GM12878 (cell line): Measurements from ENCODE around the gene METTL21C. TPM values are rescaled to one million over a fixed set of nuclear protein-coding genes. Genes with fewer than 3 reads are reported as not detected.

Experiments used
- ATAC-seq: fragments of 200-7000 bp; cut with Tn5 transposase; 3 replicates; pipeline ENCODE4 v1.9.1; 2020; ENCODE audit warnings: mild to moderate bottlenecking, moderate library complexity
- BruUV-seq: library from RNA; stranded (reverse); fragments of 400-500 nt; replicated peaks from 2 replicates; lab custom pipeline; 2021; lab: Mats Ljungman, UMichigan
- CTCF ChIA-PET: fragments of 300-600 bp; sonication (Branson Sonifier 250); formaldehyde crosslinking; extraction: SDS; loops from one replicate; lab custom pipeline; 2021; ENCODE audit warnings: inconsistent platforms; lab: Yijun Ruan, JAX
- POLR2A ChIA-PET: fragments of 350-600 bp; formaldehyde crosslinking; extraction: SDS; loops from one replicate; lab custom pipeline; 2021; ENCODE audit warnings: inconsistent platforms; lab: Charles Lee
- RAD21 ChIA-PET: fragments of 300-600 bp; sonication (Branson Sonifier 250); formaldehyde crosslinking; loops from one replicate; lab custom pipeline; 2023; ENCODE audit warnings: antibody characterized with exemption; ENCODE audit not compliant: unreplicated experiment; lab: Charles Lee
- SMC1A ChIA-PET: fragments of 300-600 bp; sonication (Branson Sonifier 250); formaldehyde crosslinking; loops from one replicate; lab custom pipeline; 2023; ENCODE audit not compliant: unreplicated experiment, uncharacterized antibody; lab: Charles Lee
- DNase-seq: peaks from one replicate; pipeline ENCODE4 v3.0.0-alpha.2; 2011; ENCODE audit warnings: low read depth, low spot score
- FAIRE-seq: peaks from 3 replicates; lab custom pipeline; 2011; peaks lifted over from hg19 to GRCh38; lab: Jason Lieb, UNC
- H2AFZ ChIP-seq: 2 replicates; pipeline ENCODE4 v1.6.0; 2011; ENCODE audit warnings: low read depth, low read length, control low read depth; ENCODE audit not compliant: control insufficient read depth
- H3K27ac ChIP-seq: 2 replicates; pipeline ENCODE4 v1.5.1; 2011; ENCODE audit warnings: control low read depth; ENCODE audit not compliant: control insufficient read depth, insufficient read depth
- H3K27me3 ChIP-seq, 2 experiments: replicated peaks in 1 of 2; 2 replicates each; pipeline versions ENCODE4 v1.6.0 to v1.6.1; 2011; ENCODE audit warnings: low read length in 1 of 2; ENCODE audit not compliant: control insufficient read depth in 2 of 2, insufficient read depth in 2 of 2
- H3K36me3 ChIP-seq, 2 experiments: 2 replicates each; pipeline ENCODE4 v1.5.1; 2011; ENCODE audit warnings: low read length in 1 of 2; ENCODE audit not compliant: control insufficient read depth in 2 of 2, insufficient read depth in 2 of 2
- H3K4me1 ChIP-seq: 2 replicates; pipeline ENCODE4 v1.6.1; 2011; ENCODE audit warnings: mild to moderate bottlenecking, low read length, moderate library complexity, mixed read lengths; ENCODE audit not compliant: control insufficient read depth, insufficient read depth
- H3K4me2 ChIP-seq: 2 replicates; pipeline ENCODE4 v1.6.0; 2011; ENCODE audit warnings: control low read depth; ENCODE audit not compliant: control insufficient read depth, insufficient read depth
- H3K4me3 ChIP-seq: fragments of 200-600 bp; sonication (generic); 2 replicates; pipeline ENCODE4 v1.5.1; 2016
- H3K79me2 ChIP-seq: 2 replicates; pipeline ENCODE4 v1.6.0; 2011; ENCODE audit warnings: low read length; ENCODE audit not compliant: control insufficient read depth, insufficient read depth
- H3K9ac ChIP-seq: 2 replicates; pipeline ENCODE4 v1.8.0; 2011; ENCODE audit warnings: low read length, control low read depth, mixed read lengths; ENCODE audit not compliant: control insufficient read depth, insufficient read depth
- H3K9me3 ChIP-seq: replicated peaks from 3 replicates; pipeline ENCODE4 v1.5.1; 2011; ENCODE audit warnings: mild to moderate bottlenecking, low read length; ENCODE audit not compliant: control insufficient read depth, insufficient read depth
- H4K20me1 ChIP-seq: 2 replicates; pipeline ENCODE4 v1.6.0; 2011; ENCODE audit not compliant: control insufficient read depth, insufficient read depth
- ESRRA ChIP-seq: IDR thresholded peaks from 2 replicates; pipeline ENCODE4 v1.6.1; 2012; ENCODE audit warnings: mild to moderate bottlenecking, low read length, improper control_type of control experiment
- EZH2 ChIP-seq: IDR thresholded peaks from 2 replicates; pipeline ENCODE4 v1.6.1; 2012; ENCODE audit warnings: low read depth, mild to moderate bottlenecking, control low read depth, inconsistent platforms, low read length, borderline replicate concordance; ENCODE audit not compliant: control insufficient read depth
- SUZ12 ChIP-seq: fragments of 200-600 bp; sonication (generic); IDR thresholded peaks from one replicate; pipeline ENCODE4 v1.6.1; 2018; ENCODE audit warnings: antibody characterized with exemption, mild to moderate bottlenecking; ENCODE audit not compliant: unreplicated experiment
- WGBS: methylation state at CpG from one replicate; pipeline ENCODE4 v1.1.6; 2016; ENCODE audit warnings: low lambda C conversion rate; ENCODE audit not compliant: insufficient replicate concordance, insufficient coverage; ENCODE audit errors: missing lambda C conversion rate; 5-methylcytosine and 5-hydroxymethylcytosine counted together
- in situ Hi-C: fragments of 300-500 bp; cut with MboI; formaldehyde crosslinking; loops from 9 replicates; pipeline ENCODE4 v1.14.3; 2018; ENCODE audit warnings: mixed read lengths
- intact Hi-C: fragments of 100-400 bp; cut with micrococcal nuclease; formaldehyde crosslinking; loops from one replicate; pipeline ENCODE4 v1.14.2; 2022; ENCODE audit not compliant: unreplicated experiment
- polyA plus RNA-seq, 11 experiments: library from polyadenylated mRNA; depleted of rRNA in 4 of 11; unstranded in 6 of 11; stranded (reverse) in 5 of 11; fragments of >200 nt; fragmentation: Nextera tagmentation in 4 of 11; fragmentation: Illumina TruSeq in 1 of 11; extraction: Ambion mirVana in 4 of 11; extraction: Trizol in 1 of 11; gene quantifications; 1 replicate in 1 of 11; 2 replicates in 10 of 11; pipeline versions ENCODE4 v1.2.1 to v1.2.3, GENCODE V29; 2011 to 2016; ENCODE audit warnings: inconsistent platforms in 2 of 11, missing spikeins in 2 of 11, low read depth in 1 of 11
- total RNA-seq, 4 experiments: library from RNA; depleted of rRNA in 3 of 4; stranded (reverse); fragments of >200 nt in 3 of 4; fragmentation: Illumina TruSeq in 1 of 4; extraction: Trizol in 1 of 4; gene quantifications; 2 replicates each; pipeline versions ENCODE4 v1.2.1 to v1.2.3, GENCODE V29; 2013 to 2021
- TF ChIP-seq, protein P1 (sequence below): IDR thresholded peaks from 2 replicates; pipeline ENCODE4 v1.6.1; 2012; ENCODE audit warnings: low read depth, low read length, improper control_type of control experiment
- TF ChIP-seq, protein P2 (sequence below): IDR thresholded peaks from 2 replicates; pipeline ENCODE4 v1.6.1; 2011; ENCODE audit warnings: borderline replicate concordance, low read depth, mild to moderate bottlenecking, moderate library complexity, low read length; ENCODE audit not compliant: insufficient read depth, poor library complexity, severe bottlenecking
- TF ChIP-seq, protein P3 (sequence below): fragments of 450-650 bp; formaldehyde crosslinking; IDR thresholded peaks from 2 replicates; pipeline ENCODE4 v1.4.0; 2022; ENCODE audit warnings: mild to moderate bottlenecking, moderate library complexity
- TF ChIP-seq, protein P4 (sequence below): IDR thresholded peaks from 2 replicates; pipeline ENCODE4 v1.6.1; 2011; ENCODE audit warnings: low read depth, low read length, improper control_type of control experiment, borderline replicate concordance
- TF ChIP-seq, protein P5 (sequence below): IDR thresholded peaks from 2 replicates; pipeline ENCODE4 v1.6.1; 2012; ENCODE audit warnings: mild to moderate bottlenecking, low read depth, low read length

The METTL21C gene
- total and polyA plus RNA-seq, 10 of the 15 experiments (the other 5 are each of a cell fraction or from before 2014, with no cell fraction given) = 0.13 TPM; not detected in 9

DNA sequence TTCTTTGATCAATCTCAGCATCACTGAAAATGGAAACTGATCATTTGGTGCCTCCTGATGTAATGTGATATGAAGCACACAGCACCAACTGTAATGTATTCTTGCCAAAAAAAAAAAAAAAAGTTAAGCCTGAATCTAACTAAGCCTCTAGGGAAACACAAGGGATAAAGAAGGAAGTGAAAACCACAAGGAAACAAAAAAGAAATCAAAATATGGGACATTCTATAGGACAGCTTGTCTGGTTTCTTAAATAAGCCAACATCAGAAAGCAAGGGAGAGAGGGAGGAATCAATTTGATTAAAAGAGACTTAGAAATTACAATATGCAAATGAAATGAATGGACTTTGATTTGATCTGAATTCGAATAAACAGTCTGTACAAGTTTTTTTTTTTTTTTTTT is 20.6 kb upstream of the METTL21C start:
- RAD21 ChIA-PET = interaction anchor here (0.7 kb wide), 1 partner anchor 1319 kb away, joined by 3 read pairs; no protein-coding TSS in a partner anchor
- no peaks in the 10 kb centered on the region for H3K79me2 ChIP-seq
- H3K36me3 ChIP-seq = no peaks in the 10 kb centered on the region
- no peak overlapping the region for H3K9ac ChIP-seq
- DNase-seq (no peak), ATAC-seq (no peak), FAIRE-seq (no peak)
- in situ Hi-C loops = no loop called here
- H3K27me3 ChIP-seq = no peaks in the 10 kb centered on the region; a peak in 1 of 4 replicates
- TF ChIP-seq, protein P1, sequence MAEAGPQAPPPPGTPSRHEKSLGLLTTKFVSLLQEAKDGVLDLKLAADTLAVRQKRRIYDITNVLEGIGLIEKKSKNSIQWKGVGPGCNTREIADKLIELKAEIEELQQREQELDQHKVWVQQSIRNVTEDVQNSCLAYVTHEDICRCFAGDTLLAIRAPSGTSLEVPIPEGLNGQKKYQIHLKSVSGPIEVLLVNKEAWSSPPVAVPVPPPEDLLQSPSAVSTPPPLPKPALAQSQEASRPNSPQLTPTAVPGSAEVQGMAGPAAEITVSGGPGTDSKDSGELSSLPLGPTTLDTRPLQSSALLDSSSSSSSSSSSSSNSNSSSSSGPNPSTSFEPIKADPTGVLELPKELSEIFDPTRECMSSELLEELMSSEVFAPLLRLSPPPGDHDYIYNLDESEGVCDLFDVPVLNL = no peak
- TF ChIP-seq ESRRA (no peak), EZH2 (no peak), SUZ12 (no peak)
- TF ChIP-seq, protein P2, sequence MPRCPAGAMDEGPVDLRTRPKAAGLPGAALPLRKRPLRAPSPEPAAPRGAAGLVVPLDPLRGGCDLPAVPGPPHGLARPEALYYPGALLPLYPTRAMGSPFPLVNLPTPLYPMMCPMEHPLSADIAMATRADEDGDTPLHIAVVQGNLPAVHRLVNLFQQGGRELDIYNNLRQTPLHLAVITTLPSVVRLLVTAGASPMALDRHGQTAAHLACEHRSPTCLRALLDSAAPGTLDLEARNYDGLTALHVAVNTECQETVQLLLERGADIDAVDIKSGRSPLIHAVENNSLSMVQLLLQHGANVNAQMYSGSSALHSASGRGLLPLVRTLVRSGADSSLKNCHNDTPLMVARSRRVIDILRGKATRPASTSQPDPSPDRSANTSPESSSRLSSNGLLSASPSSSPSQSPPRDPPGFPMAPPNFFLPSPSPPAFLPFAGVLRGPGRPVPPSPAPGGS = no peak
- TF ChIP-seq, protein P3, sequence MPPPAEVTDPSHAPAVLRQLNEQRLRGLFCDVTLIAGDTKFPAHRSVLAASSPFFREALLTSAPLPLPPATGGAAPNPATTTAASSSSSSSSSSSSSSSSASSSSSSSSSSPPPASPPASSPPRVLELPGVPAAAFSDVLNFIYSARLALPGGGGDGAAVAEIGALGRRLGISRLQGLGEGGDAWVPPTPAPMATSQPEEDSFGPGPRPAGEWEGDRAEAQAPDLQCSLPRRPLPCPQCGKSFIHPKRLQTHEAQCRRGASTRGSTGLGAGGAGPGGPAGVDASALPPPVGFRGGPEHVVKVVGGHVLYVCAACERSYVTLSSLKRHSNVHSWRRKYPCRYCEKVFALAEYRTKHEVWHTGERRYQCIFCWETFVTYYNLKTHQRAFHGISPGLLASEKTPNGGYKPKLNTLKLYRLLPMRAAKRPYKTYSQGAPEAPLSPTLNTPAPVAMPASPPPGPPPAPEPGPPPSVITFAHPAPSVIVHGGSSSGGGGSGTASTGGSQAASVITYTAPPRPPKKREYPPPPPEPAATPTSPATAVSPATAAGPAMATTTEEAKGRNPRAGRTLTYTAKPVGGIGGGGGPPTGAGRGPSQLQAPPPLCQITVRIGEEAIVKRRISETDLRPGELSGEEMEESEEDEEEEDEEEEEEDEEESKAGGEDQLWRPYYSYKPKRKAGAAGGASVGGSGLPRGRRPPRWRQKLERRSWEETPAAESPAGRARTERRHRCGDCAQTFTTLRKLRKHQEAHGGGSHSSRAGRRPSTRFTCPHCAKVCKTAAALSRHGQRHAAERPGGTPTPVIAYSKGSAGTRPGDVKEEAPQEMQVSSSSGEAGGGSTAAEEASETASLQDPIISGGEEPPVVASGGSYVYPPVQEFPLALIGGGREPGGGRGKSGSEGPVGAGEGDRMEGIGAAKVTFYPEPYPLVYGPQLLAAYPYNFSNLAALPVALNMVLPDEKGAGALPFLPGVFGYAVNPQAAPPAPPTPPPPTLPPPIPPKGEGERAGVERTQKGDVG (CRISPR knock-in tag) = no peak
- TF ChIP-seq, protein P4, sequence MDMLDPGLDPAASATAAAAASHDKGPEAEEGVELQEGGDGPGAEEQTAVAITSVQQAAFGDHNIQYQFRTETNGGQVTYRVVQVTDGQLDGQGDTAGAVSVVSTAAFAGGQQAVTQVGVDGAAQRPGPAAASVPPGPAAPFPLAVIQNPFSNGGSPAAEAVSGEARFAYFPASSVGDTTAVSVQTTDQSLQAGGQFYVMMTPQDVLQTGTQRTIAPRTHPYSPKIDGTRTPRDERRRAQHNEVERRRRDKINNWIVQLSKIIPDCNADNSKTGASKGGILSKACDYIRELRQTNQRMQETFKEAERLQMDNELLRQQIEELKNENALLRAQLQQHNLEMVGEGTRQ = no peak
- TF ChIP-seq, protein P5, sequence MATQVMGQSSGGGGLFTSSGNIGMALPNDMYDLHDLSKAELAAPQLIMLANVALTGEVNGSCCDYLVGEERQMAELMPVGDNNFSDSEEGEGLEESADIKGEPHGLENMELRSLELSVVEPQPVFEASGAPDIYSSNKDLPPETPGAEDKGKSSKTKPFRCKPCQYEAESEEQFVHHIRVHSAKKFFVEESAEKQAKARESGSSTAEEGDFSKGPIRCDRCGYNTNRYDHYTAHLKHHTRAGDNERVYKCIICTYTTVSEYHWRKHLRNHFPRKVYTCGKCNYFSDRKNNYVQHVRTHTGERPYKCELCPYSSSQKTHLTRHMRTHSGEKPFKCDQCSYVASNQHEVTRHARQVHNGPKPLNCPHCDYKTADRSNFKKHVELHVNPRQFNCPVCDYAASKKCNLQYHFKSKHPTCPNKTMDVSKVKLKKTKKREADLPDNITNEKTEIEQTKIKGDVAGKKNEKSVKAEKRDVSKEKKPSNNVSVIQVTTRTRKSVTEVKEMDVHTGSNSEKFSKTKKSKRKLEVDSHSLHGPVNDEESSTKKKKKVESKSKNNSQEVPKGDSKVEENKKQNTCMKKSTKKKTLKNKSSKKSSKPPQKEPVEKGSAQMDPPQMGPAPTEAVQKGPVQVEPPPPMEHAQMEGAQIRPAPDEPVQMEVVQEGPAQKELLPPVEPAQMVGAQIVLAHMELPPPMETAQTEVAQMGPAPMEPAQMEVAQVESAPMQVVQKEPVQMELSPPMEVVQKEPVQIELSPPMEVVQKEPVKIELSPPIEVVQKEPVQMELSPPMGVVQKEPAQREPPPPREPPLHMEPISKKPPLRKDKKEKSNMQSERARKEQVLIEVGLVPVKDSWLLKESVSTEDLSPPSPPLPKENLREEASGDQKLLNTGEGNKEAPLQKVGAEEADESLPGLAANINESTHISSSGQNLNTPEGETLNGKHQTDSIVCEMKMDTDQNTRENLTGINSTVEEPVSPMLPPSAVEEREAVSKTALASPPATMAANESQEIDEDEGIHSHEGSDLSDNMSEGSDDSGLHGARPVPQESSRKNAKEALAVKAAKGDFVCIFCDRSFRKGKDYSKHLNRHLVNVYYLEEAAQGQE = no peak
- POLR2A ChIA-PET = no interaction called here
- CTCF ChIA-PET = interaction anchor here (0.6 to 1.0 kb wide), 3 partner anchors 9 to 451 kb away, joined by 3 to 4 read pairs (median 3); no protein-coding TSS in a partner anchor
- H3K4me1 ChIP-seq = no peaks in the 10 kb centered on the region
- H3K4me2 ChIP-seq = no peak overlapping the region
- SMC1A ChIA-PET = interaction anchor here (0.9 kb wide), 1 partner anchor 54 kb away, joined by 3 read pairs; no protein-coding TSS in a partner anchor
- intact Hi-C loops = no loop called here
- no peaks in the 10 kb centered on the region for H4K20me1 ChIP-seq
- no peak overlapping the region for H2AFZ ChIP-seq
- H3K9me3 ChIP-seq = no peaks in the 10 kb centered on the region
- no peak overlapping the region for H3K4me3 ChIP-seq
- BruUV-seq = no TSS peak
- 14% methylated on average over 1 of the region's 1 CpG for WGBS
- no peak overlapping the region for H3K27ac ChIP-seq
